Osteocyte (in vitro differentiated cells): ENCODE data around the gene MEF2D. TPM values are rescaled to one million over a fixed set of nuclear protein-coding genes. Genes with fewer than 3 reads are reported as not detected.

Source experiments
- DNase-seq: peaks from one replicate; pipeline ENCODE4 v3.0.0; 2021; ENCODE audit warnings: mixed read lengths; ENCODE audit not compliant: unreplicated experiment; ENCODE audit errors: extremely low spot score
- H3K27ac Mint-ChIP-seq: one replicate; pipeline ENCODE4 v1.8.0; 2021; ENCODE audit warnings: mild to moderate bottlenecking, mixed read lengths; ENCODE audit not compliant: unreplicated experiment
- H3K27me3 Mint-ChIP-seq: one replicate; pipeline ENCODE4 v1.8.0; 2021; ENCODE audit warnings: mixed read lengths; ENCODE audit not compliant: unreplicated experiment
- H3K36me3 Mint-ChIP-seq: one replicate; pipeline ENCODE4 v1.8.0; 2021; ENCODE audit warnings: mixed read lengths; ENCODE audit not compliant: unreplicated experiment
- H3K4me1 Mint-ChIP-seq: one replicate; pipeline ENCODE4 v1.8.0; 2021; ENCODE audit warnings: mixed read lengths; ENCODE audit not compliant: unreplicated experiment
- H3K4me3 Mint-ChIP-seq: one replicate; pipeline ENCODE4 v1.8.0; 2021; ENCODE audit warnings: mild to moderate bottlenecking, moderate library complexity, mixed read lengths; ENCODE audit not compliant: unreplicated experiment
- H3K9me3 Mint-ChIP-seq: one replicate; pipeline ENCODE4 v1.8.0; 2021; ENCODE audit warnings: mixed read lengths; ENCODE audit not compliant: unreplicated experiment
- CTCF ChIP-seq: fragments of 200-600 bp; sonication (generic); IDR thresholded peaks from 2 replicates; pipeline ENCODE4 v1.5.0; 2021; ENCODE audit warnings: antibody characterized with exemption, mild to moderate bottlenecking, moderate library complexity
- total RNA-seq: library from RNA; stranded (reverse); gene quantifications from 2 replicates; pipeline ENCODE4 v1.2.1, GENCODE V29; 2021

MEF2D gene
- total RNA-seq, 1 donor from 2014 or later: 45.8 TPM

GRCh38 chr1:156525856-156526489, 25.4 kb upstream of the MEF2D start:
- peaks cover 11% of the 10 kb centered on the region for H3K36me3 Mint-ChIP-seq
- H3K27me3 Mint-ChIP-seq: no peaks in the 10 kb centered on the region
- no peaks in the 10 kb centered on the region for H3K9me3 Mint-ChIP-seq
- H3K4me3 Mint-ChIP-seq: no peak overlapping the region
- H3K27ac Mint-ChIP-seq: no peak overlapping the region
- DNase-seq: no peak
- TF ChIP-seq CTCF: no peak
- peaks cover 4% of the 10 kb centered on the region for H3K4me1 Mint-ChIP-seq

GRCh38 chr1:156525071-156525501, 24.5 kb upstream of the MEF2D start:
- H3K9me3 Mint-ChIP-seq: no peaks in the 10 kb centered on the region
- no peaks in the 10 kb centered on the region for H3K27me3 Mint-ChIP-seq
- no peak overlapping the region for H3K27ac Mint-ChIP-seq
- H3K4me3 Mint-ChIP-seq: no peak overlapping the region
- DNase-seq: no peak
- peaks cover 11% of the 10 kb centered on the region for H3K36me3 Mint-ChIP-seq
- TF ChIP-seq CTCF: no peak
- peaks cover 4% of the 10 kb centered on the region for H3K4me1 Mint-ChIP-seq

- no peak overlapping the region for H3K27ac Mint-ChIP-seq
- no peaks in the 10 kb centered on the region for H3K27me3 Mint-ChIP-seq
- H3K4me1 Mint-ChIP-seq: peaks cover 4% of the 10 kb centered on the region
- peaks cover 11% of the 10 kb centered on the region for H3K36me3 Mint-ChIP-seq
- no peaks in the 10 kb centered on the region for H3K9me3 Mint-ChIP-seq
- no peak for TF ChIP-seq CTCF
- H3K4me3 Mint-ChIP-seq: no peak overlapping the region
- no peak for DNase-seq
Measured at GRCh38 chr1:156524481-156524869, 23.9 kb upstream of the MEF2D start.

GRCh38 chr1:156523801-156524480, 23.4 kb upstream of the MEF2D start:
- H3K4me1 Mint-ChIP-seq: peaks cover 7% of the 10 kb centered on the region
- no peak overlapping the region for H3K4me3 Mint-ChIP-seq
- TF ChIP-seq CTCF: no peak
- H3K27me3 Mint-ChIP-seq: no peaks in the 10 kb centered on the region
- H3K9me3 Mint-ChIP-seq: no peaks in the 10 kb centered on the region
- peaks cover 11% of the 10 kb centered on the region for H3K36me3 Mint-ChIP-seq
- no peak overlapping the region for H3K27ac Mint-ChIP-seq
- DNase-seq: no peak

DNA sequence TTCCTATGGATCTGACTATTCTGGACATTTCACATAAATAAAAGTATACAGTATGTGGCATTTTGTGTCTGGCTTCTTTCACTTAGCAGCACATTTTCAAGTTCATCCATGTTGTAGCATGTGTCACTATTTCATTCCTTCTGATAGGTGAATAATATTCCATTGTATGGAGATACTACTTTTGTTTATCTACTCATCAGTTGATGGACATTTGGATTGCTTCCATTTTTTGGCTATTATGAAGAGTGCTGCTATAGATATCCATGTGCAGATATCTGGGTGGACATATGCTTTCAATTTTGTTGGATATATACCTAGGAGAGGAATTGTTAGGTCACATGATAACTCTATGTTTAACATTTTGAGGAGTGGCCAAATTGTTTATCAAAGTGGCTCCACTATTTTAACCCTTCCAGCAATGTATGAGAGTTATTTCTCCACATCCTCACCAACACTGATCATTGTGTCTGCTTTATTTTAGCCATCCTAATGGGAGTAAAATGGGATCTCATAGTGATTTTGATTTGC, 21.9 kb upstream of the MEF2D start:
- H3K4me1 Mint-ChIP-seq: peaks cover 11% of the 10 kb centered on the region
- DNase-seq: no peak
- peaks cover 3% of the 10 kb centered on the region for H3K36me3 Mint-ChIP-seq
- H3K27me3 Mint-ChIP-seq: no peaks in the 10 kb centered on the region
- H3K9me3 Mint-ChIP-seq: no peaks in the 10 kb centered on the region
- no peak for TF ChIP-seq CTCF
- no peak overlapping the region for H3K4me3 Mint-ChIP-seq
- H3K27ac Mint-ChIP-seq: no peak overlapping the region
